Activated B cell treated with CpG ODN at 0.5 μM for 24 hours (primary cell): ENCODE results near the gene DUSP18. TPM values are rescaled to one million over a fixed set of nuclear protein-coding genes. Genes with fewer than 3 reads are reported as not detected.
"Not testable (repeated sequence)": the region's sequence is repeated elsewhere in the genome, so short reads cannot be mapped to it uniquely, and the experiment has no call there.

Source experiments
- ATAC-seq: fragments of 200-7000 bp; cut with Tn5 transposase; one replicate; pipeline ENCODE4 v1.10.0; 2021; ENCODE audit warnings: low read depth, mild to moderate bottlenecking, moderate library complexity
- CTCF ChIA-PET: fragments of 350-600 bp; sonication (Branson Sonifier 250); formaldehyde crosslinking; loops from one replicate; lab custom pipeline; 2021; ENCODE audit warnings: antibody characterized with exemption; lab: Charles Lee
- POLR2A ChIA-PET: fragments of 350-600 bp; sonication (Branson Sonifier 250); formaldehyde crosslinking; loops from one replicate; lab custom pipeline; 2021; ENCODE audit warnings: antibody characterized with exemption; lab: Charles Lee
- DNase-seq: peaks from one replicate; pipeline ENCODE4 v3.0.0; 2022
- H3K27ac Mint-ChIP-seq: one replicate; pipeline ENCODE4 v1.8.0; 2020; ENCODE audit warnings: mixed read lengths
- H3K27me3 Mint-ChIP-seq: one replicate; pipeline ENCODE4 v1.8.0; 2021; ENCODE audit warnings: mixed read lengths
- H3K36me3 Mint-ChIP-seq: one replicate; pipeline ENCODE4 v1.8.0; 2021; ENCODE audit warnings: low read depth, mixed read lengths
- H3K4me1 Mint-ChIP-seq: one replicate; pipeline ENCODE4 v1.8.0; 2021; ENCODE audit warnings: mixed read lengths
- H3K4me3 Mint-ChIP-seq: one replicate; pipeline ENCODE4 v1.8.0; 2020; ENCODE audit warnings: mild to moderate bottlenecking, mixed read lengths
- H3K9me3 Mint-ChIP-seq: one replicate; pipeline ENCODE4 v1.8.0; 2020; ENCODE audit warnings: mixed read lengths
- CTCF ChIP-seq: fragments of 200-600 bp; IDR thresholded peaks from one replicate; pipeline ENCODE4 v1.8.0; 2022; ENCODE audit warnings: antibody characterized with exemption, mild to moderate bottlenecking
- intact Hi-C: fragments of 100-400 bp; cut with micrococcal nuclease; formaldehyde crosslinking; loops from one replicate; pipeline ENCODE4 v1.15.1; 2024
- total RNA-seq: library from RNA; stranded (reverse); gene quantifications from 2 replicates; pipeline ENCODE4 v1.2.3, GENCODE V29; 2022

Gene DUSP18
- 12.0 and 13.5 TPM in 2 replicates for total RNA-seq

GRCh38 chr22:30667494-30668385, at the start of gene DUSP18:
Gene DUSP18, minus strand, starts transcription at chr22:30667875. Its CDS starts 3,872 bp downstream, at chr22:30664003.
- CTCF ChIA-PET, result interaction anchor here (1.0 kb wide), 1 partner anchor 33 kb away, joined by 6 read pairs; no protein-coding TSS in a partner anchor
- DNase-seq, result peak; percentile 95
- POLR2A ChIA-PET, result interaction anchor here (0.6 to 2.0 kb wide), 2 partner anchors 33 to 61 kb away, joined by 3 to 9 read pairs; partner anchors contain the start of gene TCN2
- Mint-ChIP-seq H3K4me1 (peaks cover 18% of the 10 kb centered on the region), H3K9me3 (no peaks in the 10 kb centered on the region), H3K27ac (peak within 1 kb of the TSS; percentile 86), H3K27me3 (no peaks in the 10 kb centered on the region), H3K36me3 (peaks cover 23% of the 10 kb centered on the region), H3K4me3 (peak within 1 kb of the TSS; percentile 97)
- intact Hi-C loops, result loop anchor here (1.0 to 10.0 kb wide), 5 partner anchors 18 to 417 kb away; partner anchors contain the start of genes PES1, SLC35E4, SMTN and TUG1
- no peak for TF ChIP-seq CTCF
- peak; percentile 94 for ATAC-seq

DNA sequence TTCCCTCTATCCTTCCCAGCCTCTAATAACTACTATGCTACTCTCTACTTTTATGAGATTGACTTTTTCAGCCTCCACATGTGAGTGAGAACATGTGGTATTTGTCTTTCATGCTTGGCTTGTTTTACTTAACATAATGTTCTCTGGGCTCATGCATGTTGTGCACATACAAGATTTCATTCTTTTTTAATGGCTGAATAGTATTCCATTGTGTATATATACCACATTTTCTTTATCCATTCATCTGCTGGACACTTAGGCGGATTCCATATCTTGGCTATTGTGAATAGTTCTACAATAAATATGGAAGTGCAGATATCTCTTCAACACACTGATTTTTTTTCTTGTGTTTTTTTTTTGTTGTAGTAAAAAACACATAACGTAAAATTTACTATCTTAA, 46.4 kb upstream of the DUSP18 start:
- H3K4me3 Mint-ChIP-seq, result no peak overlapping the region
- no peak overlapping the region for H3K27ac Mint-ChIP-seq
- H3K27me3 Mint-ChIP-seq, result peaks cover 3% of the 10 kb centered on the region
- no peak for DNase-seq
- ATAC-seq, result no peak
- ChIA-PET POLR2A (no interaction called here), CTCF (no interaction called here)
- no peaks in the 10 kb centered on the region for H3K9me3 Mint-ChIP-seq
- intact Hi-C loops, result no loop called here
- TF ChIP-seq CTCF, result no peak
- H3K36me3 Mint-ChIP-seq, result no peaks in the 10 kb centered on the region
- no peaks in the 10 kb centered on the region for H3K4me1 Mint-ChIP-seq

DNA sequence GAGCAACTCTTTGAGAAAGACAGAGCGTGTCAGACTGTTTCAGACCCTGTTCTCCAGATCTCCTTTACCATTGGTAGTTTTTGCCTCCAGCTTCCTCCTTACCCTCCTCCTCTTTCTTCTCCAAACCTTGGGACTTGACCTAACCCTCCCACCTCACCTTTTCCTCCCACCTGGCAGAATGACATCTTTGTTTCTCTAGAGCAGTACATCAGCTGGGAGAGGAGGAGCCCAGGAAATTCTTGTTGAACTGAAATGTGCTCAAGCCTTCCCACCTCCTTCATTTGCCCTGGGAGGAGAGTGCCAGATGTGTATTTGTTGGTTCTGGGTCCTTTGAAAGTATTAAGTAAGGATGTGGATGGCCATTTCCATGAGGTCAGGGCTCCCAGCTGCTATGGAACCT, 44.4 kb upstream of the DUSP18 start:
- no peaks in the 10 kb centered on the region for H3K4me1 Mint-ChIP-seq
- H3K4me3 Mint-ChIP-seq, result no peak overlapping the region
- ChIA-PET POLR2A (no interaction called here), CTCF (no interaction called here)
- H3K27me3 Mint-ChIP-seq, result peaks cover 3% of the 10 kb centered on the region
- ATAC-seq (no peak), DNase-seq (no peak)
- intact Hi-C loops, result no loop called here
- no peak overlapping the region for H3K27ac Mint-ChIP-seq
- no peak for TF ChIP-seq CTCF
- H3K9me3 Mint-ChIP-seq, result no peaks in the 10 kb centered on the region
- H3K36me3 Mint-ChIP-seq, result no peaks in the 10 kb centered on the region

DNA sequence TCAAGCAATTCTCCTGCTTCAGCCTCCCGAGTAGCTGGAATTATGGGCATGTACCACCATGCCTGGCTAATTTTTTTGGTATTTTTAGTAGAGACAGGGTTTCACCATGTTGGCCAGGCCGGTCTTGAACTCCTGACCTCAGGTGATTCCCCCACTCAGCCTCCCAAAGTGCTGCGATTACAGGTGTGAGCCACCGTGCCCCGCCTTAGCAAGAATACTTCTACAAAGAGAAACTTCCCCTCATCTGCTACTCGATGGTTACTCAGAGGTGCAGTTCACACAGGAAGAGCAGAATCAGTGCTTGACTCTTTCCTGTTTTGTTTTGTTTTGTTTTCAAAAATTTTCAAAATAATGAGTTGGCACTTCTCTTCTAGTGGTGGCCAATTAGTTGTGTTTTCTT, 42.3 kb upstream of the DUSP18 start:
- H3K4me3 Mint-ChIP-seq, ATAC-seq, POLR2A ChIA-PET, intact Hi-C loops, H3K36me3 Mint-ChIP-seq, H3K9me3 Mint-ChIP-seq, H3K4me1 Mint-ChIP-seq, H3K27me3 Mint-ChIP-seq, H3K27ac Mint-ChIP-seq, CTCF ChIA-PET, DNase-seq: not testable (repeated sequence)

- DNase-seq (no peak), ATAC-seq (no peak)
- Mint-ChIP-seq H3K4me3 (no peak overlapping the region), H3K4me1 (no peaks in the 10 kb centered on the region), H3K36me3 (no peaks in the 10 kb centered on the region), H3K27me3 (peaks cover 9% of the 10 kb centered on the region), H3K9me3 (no peaks in the 10 kb centered on the region), H3K27ac (no peak overlapping the region)
- CTCF ChIA-PET, result no interaction called here
- intact Hi-C loops, result no loop called here
- no peak for TF ChIP-seq CTCF
- POLR2A ChIA-PET, result no interaction called here
These were observed 38.3 kb upstream of the DUSP18 start for GRCh38 chr22:30705710-30706651.
